Caco-2 (cell line): ENCODE measurements around the gene DGKB. TPM values are rescaled to one million over a fixed set of nuclear protein-coding genes. Genes with fewer than 3 reads are reported as not detected.

ENCODE experiments used
- BruUV-seq: library from RNA; stranded (reverse); fragments of 400-500 nt; replicated peaks from 2 replicates; lab custom pipeline; 2021; lab: Mats Ljungman, UMichigan
- CTCF ChIA-PET: fragments of 300-600 bp; sonication (Branson Sonifier 250); formaldehyde crosslinking; loops from one replicate; lab custom pipeline; 2022; ENCODE audit warnings: antibody characterized with exemption; lab: Charles Lee
- POLR2A ChIA-PET: fragments of 300-600 bp; sonication (Branson Sonifier 250); formaldehyde crosslinking; loops from one replicate; lab custom pipeline; 2022; ENCODE audit warnings: antibody characterized with exemption; lab: Charles Lee
- DNase-seq, 2 experiments: peaks; one replicate each; pipeline versions ENCODE4 v3.0.0 to v3.0.0-alpha.2; 2020 to 2022
- H3K27me3 ChIP-seq: replicated peaks from 2 replicates; pipeline ENCODE4 v1.6.0; 2011; ENCODE audit warnings: low read length; ENCODE audit not compliant: control insufficient read depth, insufficient read depth
- H3K36me3 ChIP-seq: 2 replicates; pipeline ENCODE4 v1.5.1; 2011; ENCODE audit warnings: low read length; ENCODE audit not compliant: control insufficient read depth, insufficient read depth
- H3K4me1 ChIP-seq: fragments of 250-450 bp; sonication (Bioruptor Pico); 2 replicates; pipeline ENCODE4 v1.5.1; 2020; ENCODE audit warnings: mild to moderate bottlenecking
- H3K4me3 ChIP-seq: 2 replicates; pipeline ENCODE4 v1.5.1; 2011; ENCODE audit warnings: low read depth, mild to moderate bottlenecking, control low read depth, low read length
- H3K9me3 ChIP-seq: fragments of 250-450 bp; sonication (Bioruptor Pico); 2 replicates; pipeline ENCODE4 v1.5.1; 2020; ENCODE audit warnings: mild to moderate bottlenecking, moderate library complexity
- H3K27ac Mint-ChIP-seq: one replicate; pipeline ENCODE4 v1.8.0; 2022; ENCODE audit warnings: mixed read lengths; ENCODE audit not compliant: unreplicated experiment
- H3K27me3 Mint-ChIP-seq: one replicate; pipeline ENCODE4 v1.8.0; 2022; ENCODE audit warnings: mixed read lengths; ENCODE audit not compliant: insufficient read depth, unreplicated experiment
- H3K36me3 Mint-ChIP-seq: one replicate; pipeline ENCODE4 v1.8.0; 2022; ENCODE audit warnings: mild to moderate bottlenecking, mixed read lengths; ENCODE audit not compliant: insufficient read depth, unreplicated experiment
- H3K4me1 Mint-ChIP-seq: one replicate; pipeline ENCODE4 v1.8.0; 2022; ENCODE audit warnings: low read depth, mixed read lengths; ENCODE audit not compliant: unreplicated experiment
- H3K4me3 Mint-ChIP-seq: one replicate; pipeline ENCODE4 v1.8.0; 2022; ENCODE audit warnings: mild to moderate bottlenecking, moderate library complexity, mixed read lengths; ENCODE audit not compliant: unreplicated experiment
- H3K9me3 Mint-ChIP-seq: one replicate; pipeline ENCODE4 v1.8.0; 2022; ENCODE audit warnings: mixed read lengths; ENCODE audit not compliant: unreplicated experiment
- intact Hi-C: fragments of 100-400 bp; cut with micrococcal nuclease; formaldehyde crosslinking; loops from one replicate; pipeline ENCODE4 v1.10.0; 2022; ENCODE audit not compliant: unreplicated experiment
- total RNA-seq: library from RNA; stranded (reverse); gene quantifications from 2 replicates; pipeline ENCODE4 v1.2.3, GENCODE V29; 2022
- TF ChIP-seq, protein P1 (sequence below), 2 experiments: fragments of 200-600 bp in 1 of 2; IDR thresholded peaks; 1 replicate in 1 of 2; 2 replicates in 1 of 2; pipeline versions ENCODE4 v1.5.1 to v1.8.0; 2011 to 2022; ENCODE audit warnings: antibody characterized with exemption in 1 of 2, control low read depth in 1 of 2, inconsistent platforms in 1 of 2, low read depth in 1 of 2, low read length in 1 of 2, mild to moderate bottlenecking in 1 of 2, moderate library complexity in 1 of 2; ENCODE audit not compliant: insufficient read depth in 1 of 2, severe bottlenecking in 1 of 2, unreplicated experiment in 1 of 2

DGKB gene
- total RNA-seq, 1 experiment from 2014 or later = 0.39 TPM

GRCh38 chr7:14219125-14219524 is 683.4 kb downstream of the DGKB start:
- H3K9me3 Mint-ChIP-seq = no peaks in the 10 kb centered on the region
- BruUV-seq = no TSS peak
- Histone ChIP-seq H3K4me3 (no peak overlapping the region), H3K36me3 (no peaks in the 10 kb centered on the region), H3K9me3 (no peaks in the 10 kb centered on the region), H3K27me3 (no peaks in the 10 kb centered on the region), H3K4me1 (peaks cover 5% of the 10 kb centered on the region; the same call in 1 of the 2 replicates)
- no peaks in the 10 kb centered on the region for H3K27me3 Mint-ChIP-seq
- DNase-seq = no peak
- H3K4me1 Mint-ChIP-seq = no peaks in the 10 kb centered on the region
- POLR2A ChIA-PET = no interaction called here
- H3K4me3 Mint-ChIP-seq = no peak overlapping the region
- TF ChIP-seq, protein P1, sequence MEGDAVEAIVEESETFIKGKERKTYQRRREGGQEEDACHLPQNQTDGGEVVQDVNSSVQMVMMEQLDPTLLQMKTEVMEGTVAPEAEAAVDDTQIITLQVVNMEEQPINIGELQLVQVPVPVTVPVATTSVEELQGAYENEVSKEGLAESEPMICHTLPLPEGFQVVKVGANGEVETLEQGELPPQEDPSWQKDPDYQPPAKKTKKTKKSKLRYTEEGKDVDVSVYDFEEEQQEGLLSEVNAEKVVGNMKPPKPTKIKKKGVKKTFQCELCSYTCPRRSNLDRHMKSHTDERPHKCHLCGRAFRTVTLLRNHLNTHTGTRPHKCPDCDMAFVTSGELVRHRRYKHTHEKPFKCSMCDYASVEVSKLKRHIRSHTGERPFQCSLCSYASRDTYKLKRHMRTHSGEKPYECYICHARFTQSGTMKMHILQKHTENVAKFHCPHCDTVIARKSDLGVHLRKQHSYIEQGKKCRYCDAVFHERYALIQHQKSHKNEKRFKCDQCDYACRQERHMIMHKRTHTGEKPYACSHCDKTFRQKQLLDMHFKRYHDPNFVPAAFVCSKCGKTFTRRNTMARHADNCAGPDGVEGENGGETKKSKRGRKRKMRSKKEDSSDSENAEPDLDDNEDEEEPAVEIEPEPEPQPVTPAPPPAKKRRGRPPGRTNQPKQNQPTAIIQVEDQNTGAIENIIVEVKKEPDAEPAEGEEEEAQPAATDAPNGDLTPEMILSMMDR (IDR thresholded peaks at IDR 0.05; ENCODE audit: insufficient read depth in 1 of 2, low read depth in 1 of 2, low read length in 1 of 2, severe bottlenecking in 1 of 2, unreplicated experiment in 1 of 2) = no peak
- CTCF ChIA-PET = no interaction called here
- no peak overlapping the region for H3K27ac Mint-ChIP-seq
- intact Hi-C loops = no loop called here
- no peaks in the 10 kb centered on the region for H3K36me3 Mint-ChIP-seq

DNA sequence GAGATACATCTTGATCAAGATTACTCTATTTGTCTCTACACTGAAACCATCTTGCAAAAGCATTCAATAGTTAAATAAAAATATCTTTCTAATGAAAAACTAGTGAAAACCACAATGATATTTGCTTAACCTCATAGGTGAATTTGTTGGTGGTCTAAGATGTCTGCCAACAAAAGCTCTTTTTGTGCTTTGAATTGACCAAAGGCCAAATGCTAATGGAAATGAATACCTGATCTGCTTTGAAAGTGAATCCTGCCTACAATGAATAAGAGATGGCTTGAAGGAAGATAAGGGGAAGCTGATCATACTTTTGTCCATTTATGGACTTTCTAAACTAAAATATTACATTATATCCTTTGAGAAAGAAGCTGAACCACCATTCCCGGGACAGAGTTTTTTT is 684.2 kb downstream of the DGKB start:
- ChIA-PET POLR2A (no interaction called here), CTCF (no interaction called here)
- intact Hi-C loops = no loop called here
- no peak overlapping the region for H3K27ac Mint-ChIP-seq
- no peaks in the 10 kb centered on the region for H3K36me3 ChIP-seq
- no peaks in the 10 kb centered on the region for H3K9me3 ChIP-seq
- peaks cover 5% of the 10 kb centered on the region; the same call in 1 of the 2 replicates for H3K4me1 ChIP-seq
- H3K4me3 ChIP-seq = no peak overlapping the region
- no peaks in the 10 kb centered on the region for H3K27me3 ChIP-seq
- no peak overlapping the region for H3K4me3 Mint-ChIP-seq
- TF ChIP-seq, protein P1 (IDR thresholded peaks at IDR 0.05; ENCODE audit: insufficient read depth in 1 of 2, low read depth in 1 of 2, low read length in 1 of 2, severe bottlenecking in 1 of 2, unreplicated experiment in 1 of 2) = no peak
- BruUV-seq = no TSS peak
- no peaks in the 10 kb centered on the region for H3K27me3 Mint-ChIP-seq
- no peaks in the 10 kb centered on the region for H3K4me1 Mint-ChIP-seq
- H3K36me3 Mint-ChIP-seq = no peaks in the 10 kb centered on the region
- H3K9me3 Mint-ChIP-seq = no peaks in the 10 kb centered on the region
- no peak for DNase-seq

- Mint-ChIP-seq H3K27me3 (peaks cover 11% of the 10 kb centered on the region), H3K9me3 (peaks cover 9% of the 10 kb centered on the region), H3K4me3 (no peak overlapping the region), H3K27ac (no peak overlapping the region), H3K4me1 (no peaks in the 10 kb centered on the region), H3K36me3 (no peaks in the 10 kb centered on the region)
- ChIA-PET POLR2A (no interaction called here), CTCF (no interaction called here)
- DNase-seq = no peak
- no TSS peak for BruUV-seq
- no peaks in the 10 kb centered on the region for H3K9me3 ChIP-seq
- TF ChIP-seq, protein P1 (IDR thresholded peaks at IDR 0.05; ENCODE audit: insufficient read depth in 1 of 2, low read depth in 1 of 2, low read length in 1 of 2, severe bottlenecking in 1 of 2, unreplicated experiment in 1 of 2) = no peak
- H3K27me3 ChIP-seq = no peaks in the 10 kb centered on the region
- intact Hi-C loops = no loop called here
- H3K4me1 ChIP-seq = no peaks in the 10 kb centered on the region
- H3K4me3 ChIP-seq = no peak overlapping the region
- no peaks in the 10 kb centered on the region for H3K36me3 ChIP-seq
Measured at GRCh38 chr7:14209896-14210484, 692.6 kb downstream of the DGKB start.
